Measurements from ENCODE around the gene RUVBL1. TPM values are rescaled to one million over a fixed set of nuclear protein-coding genes. Genes with fewer than 3 reads are reported as not detected.

Gene RUVBL1
- total RNA-seq, 1 donor from 2014 or later = 40.6 TPM

GRCh38 chr3:128089135-128089534 is 34.5 kb downstream of the RUVBL1 start:
- no peak overlapping the region for H3K4me3 Mint-ChIP-seq

GRCh38 chr3:128084675-128085021 is 39.0 kb downstream of the RUVBL1 start:
- Mint-ChIP-seq H3K36me3 (peaks cover 18% of the 10 kb centered on the region), H3K27ac (no peak overlapping the region), H3K27me3 (ENCODE audit: low read depth) (no peaks in the 10 kb centered on the region), H3K4me3 (no peak overlapping the region), H3K4me1 (no peaks in the 10 kb centered on the region), H3K9me3 (no peaks in the 10 kb centered on the region)
- no peak for TF ChIP-seq CTCF (IDR thresholded peaks at IDR 0.05; ENCODE audit: unreplicated experiment)
- DNase-seq (ENCODE audit: low spot score in 2 of 2, unreplicated experiment in 2 of 2) = no peak

More at GRCh38 chr3:128089135-128089534, 34.5 kb downstream of the RUVBL1 start:
- DNase-seq (ENCODE audit: low spot score in 2 of 2, unreplicated experiment in 2 of 2) = no peak
- Mint-ChIP-seq H3K27ac (no peak overlapping the region), H3K9me3 (no peaks in the 10 kb centered on the region), H3K36me3 (peaks cover 17% of the 10 kb centered on the region), H3K27me3 (ENCODE audit: low read depth) (no peaks in the 10 kb centered on the region), H3K4me1 (no peaks in the 10 kb centered on the region)
- no peak for TF ChIP-seq CTCF (IDR thresholded peaks at IDR 0.05; ENCODE audit: unreplicated experiment)

GRCh38 chr3:128083980-128084674 is 39.5 kb downstream of the RUVBL1 start:
- peaks cover 18% of the 10 kb centered on the region for H3K36me3 Mint-ChIP-seq
- DNase-seq (ENCODE audit: low spot score in 2 of 2, unreplicated experiment in 2 of 2) = no peak
- no peak for TF ChIP-seq CTCF (IDR thresholded peaks at IDR 0.05; ENCODE audit: unreplicated experiment)
- no peaks in the 10 kb centered on the region for H3K27me3 Mint-ChIP-seq (ENCODE audit: low read depth)
- H3K4me3 Mint-ChIP-seq = no peak overlapping the region
- H3K9me3 Mint-ChIP-seq = no peaks in the 10 kb centered on the region
- H3K4me1 Mint-ChIP-seq = no peaks in the 10 kb centered on the region
- no peak overlapping the region for H3K27ac Mint-ChIP-seq

GRCh38 chr3:128083396-128083795 is 40.2 kb downstream of the RUVBL1 start:
- H3K9me3 Mint-ChIP-seq = no peaks in the 10 kb centered on the region
- H3K27ac Mint-ChIP-seq = no peak overlapping the region
- TF ChIP-seq CTCF (IDR thresholded peaks at IDR 0.05; ENCODE audit: unreplicated experiment) = no peak
- peaks cover 20% of the 10 kb centered on the region for H3K36me3 Mint-ChIP-seq
- no peak for DNase-seq (ENCODE audit: low spot score in 2 of 2, unreplicated experiment in 2 of 2)
- no peaks in the 10 kb centered on the region for H3K27me3 Mint-ChIP-seq (ENCODE audit: low read depth)
- no peak overlapping the region for H3K4me3 Mint-ChIP-seq
- H3K4me1 Mint-ChIP-seq = no peaks in the 10 kb centered on the region

GRCh38 chr3:128082546-128082945 is 41.1 kb downstream of the RUVBL1 start:
- no peak for TF ChIP-seq CTCF (IDR thresholded peaks at IDR 0.05; ENCODE audit: unreplicated experiment)
- no peak for DNase-seq (ENCODE audit: low spot score in 2 of 2, unreplicated experiment in 2 of 2)
- Mint-ChIP-seq H3K36me3 (peaks cover 20% of the 10 kb centered on the region), H3K4me1 (no peaks in the 10 kb centered on the region), H3K9me3 (no peaks in the 10 kb centered on the region), H3K27ac (no peak overlapping the region), H3K27me3 (ENCODE audit: low read depth) (no peaks in the 10 kb centered on the region), H3K4me3 (no peak overlapping the region)

All from mesothelial cell of epicardium (in vitro differentiated cells).